A549 (cell line): ENCODE measurements around the gene FAM163B. TPM values are rescaled to one million over a fixed set of nuclear protein-coding genes. Genes with fewer than 3 reads are reported as not detected.
A peak's percentile ranks its signal among the peaks of the same experiment; 100 is the strongest.

Source experiments
- ATAC-seq, 2 experiments: fragments of 200-7000 bp in 1 of 2; fragments of >200 bp in 1 of 2; cut with Nextera tagmentation in 1 of 2; cut with Tn5 transposase in 1 of 2; 3 replicates each; pipeline versions ENCODE4 v1.8.0 to v1.9.1; 2018 to 2020; ENCODE audit warnings: mild to moderate bottlenecking in 1 of 2, moderate library complexity in 1 of 2
- CTCF ChIA-PET: fragments of 300-600 bp; sonication (Branson Sonifier 250); formaldehyde crosslinking; extraction: SDS; loops from one replicate; lab custom pipeline; 2021; ENCODE audit warnings: antibody characterized with exemption, inconsistent platforms; lab: Yijun Ruan, JAX
- POLR2A ChIA-PET: fragments of 350-600 bp; formaldehyde crosslinking; extraction: SDS; loops from one replicate; lab custom pipeline; 2021; ENCODE audit warnings: antibody characterized with exemption, inconsistent platforms; lab: Yijun Ruan, JAX
- DNase-seq, 2 experiments: peaks; one replicate each; pipeline versions ENCODE4 v3.0.0 to v3.0.0-alpha.2; 2011 to 2016; ENCODE audit warnings: low read depth in 1 of 2, low spot score in 1 of 2
- FAIRE-seq: peaks from 2 replicates; lab custom pipeline; 2011; peaks lifted over from hg19 to GRCh38; lab: Jason Lieb, UNC
- H3K27ac ChIP-seq, 2 experiments: fragments of >200 bp; sonication (Bioruptor Twin); formaldehyde crosslinking; 3 replicates each; pipeline ENCODE4 v1.5.1; 2016 to 2017
- H3K4me1 ChIP-seq: fragments of >200 bp; sonication (Bioruptor Twin); formaldehyde crosslinking; 3 replicates; pipeline ENCODE4 v1.6.1; 2016
- H3K4me2 ChIP-seq: fragments of >200 bp; sonication (Bioruptor Twin); formaldehyde crosslinking; 3 replicates; pipeline ENCODE4 v1.6.1; 2016
- H3K4me3 ChIP-seq: fragments of >200 bp; sonication (Bioruptor Twin); formaldehyde crosslinking; 3 replicates; pipeline ENCODE4 v1.5.1; 2016
- H3K9me3 ChIP-seq: fragments of >200 bp; sonication (Bioruptor Twin); formaldehyde crosslinking; 3 replicates; pipeline ENCODE4 v1.6.1; 2016
- CHD4 ChIP-seq: fragments of 200-600 bp; sonication (generic); IDR thresholded peaks from 2 replicates; pipeline ENCODE4 v1.6.1; 2016; ENCODE audit warnings: antibody characterized with exemption, mild to moderate bottlenecking, borderline replicate concordance
- E2F6 ChIP-seq: IDR thresholded peaks from 2 replicates; pipeline ENCODE4 v1.6.1; 2012; ENCODE audit warnings: low read depth, borderline replicate concordance
- GATA3 ChIP-seq: IDR thresholded peaks from 2 replicates; pipeline ENCODE4 v1.6.1; 2012; ENCODE audit warnings: borderline replicate concordance
- HOXB13 ChIP-seq: fragments of 250-450 bp; sonication (Bioruptor Pico); IDR thresholded peaks from 2 replicates; pipeline ENCODE4 v1.5.0; 2020; ENCODE audit warnings: low read depth, mild to moderate bottlenecking, moderate library complexity
- KDM5A ChIP-seq: fragments of 200-600 bp; sonication (generic); IDR thresholded peaks from 2 replicates; pipeline ENCODE4 v1.6.1; 2016; ENCODE audit warnings: antibody characterized with exemption, mild to moderate bottlenecking
- MAZ ChIP-seq: fragments of 150-350 bp; IDR thresholded peaks from 2 replicates; pipeline ENCODE4 v1.6.1; 2014; ENCODE audit warnings: antibody characterized with exemption, low read depth, low read length, borderline replicate concordance
- PBX3 ChIP-seq: IDR thresholded peaks from 2 replicates; pipeline ENCODE4 v1.6.1; 2012
- POLR2AphosphoS2 ChIP-seq: conservative IDR thresholded peaks from 2 replicates; pipeline ENCODE4 v1.6.1; 2012; ENCODE audit warnings: low read length, improper control_type of control experiment, inconsistent platforms
- RARB ChIP-seq: fragments of 250-450 bp; sonication (Bioruptor Pico); IDR thresholded peaks from 2 replicates; pipeline ENCODE4 v1.8.0; 2021; ENCODE audit warnings: mild to moderate bottlenecking, moderate library complexity
- RCOR1 ChIP-seq: fragments of 150-350 bp; IDR thresholded peaks from 2 replicates; pipeline ENCODE4 v1.6.1; 2014; ENCODE audit warnings: antibody characterized with exemption, low read length, low read depth
- REST ChIP-seq: fragments of 200-600 bp; sonication (generic); IDR thresholded peaks from 2 replicates; pipeline ENCODE4 v1.6.1; 2016; ENCODE audit warnings: antibody characterized with exemption, mild to moderate bottlenecking, moderate library complexity
- TP53 ChIP-seq: fragments of 250-450 bp; sonication (Bioruptor Pico); IDR thresholded peaks from 2 replicates; pipeline ENCODE4 v1.5.0; 2021; ENCODE audit warnings: mild to moderate bottlenecking, moderate library complexity
- USF2 ChIP-seq: fragments of 450-650 bp; IDR thresholded peaks from 2 replicates; pipeline ENCODE4 v1.6.1; 2014; ENCODE audit warnings: antibody characterized with exemption
- WGBS: methylation state at CpG from one replicate; pipeline ENCODE4 v1.1.6; 2017; ENCODE audit errors: missing lambda C conversion rate; 5-methylcytosine and 5-hydroxymethylcytosine counted together
- polyA minus RNA-seq: library from RNA; depleted of rRNA, polyadenylated mRNA; stranded (reverse); fragments of >200 nt; gene quantifications from 2 replicates; pipeline ENCODE4 v1.2.3, GENCODE V29; 2011; rRNA and poly(A)+ RNA removed
- polyA plus RNA-seq, 4 experiments: library from polyadenylated mRNA; depleted of rRNA in 3 of 4; stranded (reverse); fragments of >200 nt; fragmentation: RNase III in 1 of 4; extraction: RNeasy Plus Mini Kit Qiagen cat#74134 plus additional on column Dnase treatment in 1 of 4; gene quantifications; 2 replicates in 3 of 4; 3 replicates in 1 of 4; pipeline ENCODE4 v1.2.3, GENCODE V29; 2011 to 2017
- TF ChIP-seq, protein P1 (sequence below): fragments of >200 bp; sonication (Bioruptor Twin); formaldehyde crosslinking; IDR thresholded peaks from 3 replicates; pipeline ENCODE4 v1.6.1; 2016
- TF ChIP-seq, protein P2 (sequence below): IDR thresholded peaks from 2 replicates; pipeline ENCODE4 v1.6.1; 2012
- TF ChIP-seq, protein P3 (sequence below): fragments of 250-450 bp; sonication (Bioruptor Pico); IDR thresholded peaks from 2 replicates; pipeline ENCODE4 v1.5.0; 2020; ENCODE audit warnings: low read depth, mild to moderate bottlenecking, moderate library complexity

FAM163B gene
- not detected in 2 replicates for polyA plus RNA-seq (2011; rRNA removed)
- not detected in 2 replicates for polyA plus RNA-seq (2012; cell fraction: cytosol; rRNA removed)
- polyA plus RNA-seq (2012; cell fraction: nucleus; rRNA removed) = not detected in 2 replicates
- polyA plus RNA-seq (2017; fragmentation: RNase III; extraction: RNeasy Plus Mini Kit Qiagen cat#74134 plus additional on column Dnase treatment) = not detected in 3 replicates
- not detected in 2 replicates for polyA minus RNA-seq

- Histone ChIP-seq H3K4me1 (no peaks in the 10 kb centered on the region), H3K9me3 (no peaks in the 10 kb centered on the region), H3K4me3 (no peak within 1 kb of the TSS; the same call in 2 of the 3 replicates), H3K4me2 (peak within 1 kb of the TSS; percentile 57; the same call in 2 of the 3 replicates), H3K27ac (no peak within 1 kb of the TSS)
- TF ChIP-seq RARB (CRISPR knock-in tag) = no peak
- no peak for TF ChIP-seq USF2
- peak; percentile 82 for TF ChIP-seq REST
- TF ChIP-seq, all 56 proteins: peak for 1
- FAIRE-seq (no peak), ATAC-seq (no peak; a peak in 1 of 6 replicates), DNase-seq (peak in 1 of 2 experiments; percentile 15)
- ChIA-PET CTCF (interaction anchor here (1.2 kb wide), 1 partner anchor 276 kb away, joined by 3 read pairs; no protein-coding TSS in a partner anchor), POLR2A (no interaction called here)
- 24% methylated on average over 24 of the region's 61 CpGs for WGBS
Observed at GRCh38 chr9:133609311-133610098, at the start of gene FAM163B. Gene FAM163B, minus strand, starts transcription at chr9:133609389. Its CDS starts 29,166 bp downstream, at chr9:133580223.

- 91% methylated on average over 11 of the region's 13 CpGs for WGBS
- CTCF ChIA-PET = no interaction called here
- Histone ChIP-seq H3K27ac (no peak overlapping the region), H3K4me1 (peaks cover 15% of the 10 kb centered on the region; the same call in 2 of the 3 replicates), H3K9me3 (no peaks in the 10 kb centered on the region), H3K4me3 (no peak overlapping the region), H3K4me2 (no peak overlapping the region)
- TF ChIP-seq HOXB13 = no peak
- no peak for TF ChIP-seq CHD4
- TF ChIP-seq, protein P1, sequence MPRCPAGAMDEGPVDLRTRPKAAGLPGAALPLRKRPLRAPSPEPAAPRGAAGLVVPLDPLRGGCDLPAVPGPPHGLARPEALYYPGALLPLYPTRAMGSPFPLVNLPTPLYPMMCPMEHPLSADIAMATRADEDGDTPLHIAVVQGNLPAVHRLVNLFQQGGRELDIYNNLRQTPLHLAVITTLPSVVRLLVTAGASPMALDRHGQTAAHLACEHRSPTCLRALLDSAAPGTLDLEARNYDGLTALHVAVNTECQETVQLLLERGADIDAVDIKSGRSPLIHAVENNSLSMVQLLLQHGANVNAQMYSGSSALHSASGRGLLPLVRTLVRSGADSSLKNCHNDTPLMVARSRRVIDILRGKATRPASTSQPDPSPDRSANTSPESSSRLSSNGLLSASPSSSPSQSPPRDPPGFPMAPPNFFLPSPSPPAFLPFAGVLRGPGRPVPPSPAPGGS = no peak
- no peak for TF ChIP-seq TP53 (CRISPR knock-in tag)
- TF ChIP-seq MAZ = no peak
- no peak for TF ChIP-seq RCOR1
- no peak for TF ChIP-seq GATA3
- TF ChIP-seq, protein P2, sequence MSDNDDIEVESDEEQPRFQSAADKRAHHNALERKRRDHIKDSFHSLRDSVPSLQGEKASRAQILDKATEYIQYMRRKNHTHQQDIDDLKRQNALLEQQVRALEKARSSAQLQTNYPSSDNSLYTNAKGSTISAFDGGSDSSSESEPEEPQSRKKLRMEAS = no peak
- no peak for TF ChIP-seq E2F6
- TF ChIP-seq, protein P3, sequence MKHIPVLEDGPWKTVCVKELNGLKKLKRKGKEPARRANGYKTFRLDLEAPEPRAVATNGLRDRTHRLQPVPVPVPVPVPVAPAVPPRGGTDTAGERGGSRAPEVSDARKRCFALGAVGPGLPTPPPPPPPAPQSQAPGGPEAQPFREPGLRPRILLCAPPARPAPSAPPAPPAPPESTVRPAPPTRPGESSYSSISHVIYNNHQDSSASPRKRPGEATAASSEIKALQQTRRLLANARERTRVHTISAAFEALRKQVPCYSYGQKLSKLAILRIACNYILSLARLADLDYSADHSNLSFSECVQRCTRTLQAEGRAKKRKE (CRISPR knock-in tag) = no peak
- TF ChIP-seq POLR2AphosphoS2 = no peak
- TF ChIP-seq KDM5A = no peak
- no peak for TF ChIP-seq PBX3
- ATAC-seq (no peak), DNase-seq (no peak), FAIRE-seq (no peak)
- POLR2A ChIA-PET = no interaction called here
Observed at GRCh38 chr9:133657120-133657661, 48.0 kb upstream of the FAM163B start.
